Choroid plexus epithelial cell (primary cell): ENCODE data around the gene RYR2.

Experiments used
- DNase-seq: peaks from one replicate; pipeline ENCODE4 v3.0.0-alpha.2; 2010; ENCODE audit warnings: low read depth
- H3K4me3 ChIP-seq: 2 replicates; pipeline ENCODE4 v1.5.1; 2011; ENCODE audit warnings: low read depth, mild to moderate bottlenecking, control low read depth, low read length, moderate library complexity
- CTCF ChIP-seq: conservative IDR thresholded peaks from 2 replicates; pipeline ENCODE4 v1.5.1; 2011; ENCODE audit warnings: low read depth, mild to moderate bottlenecking, control low read depth, inconsistent platforms, low read length, moderate library complexity

Gene RYR2

GRCh38 chr1:237795558-237795957 lies 753.6 kb downstream of the RYR2 start:
- H3K4me3 ChIP-seq: no peak overlapping the region
- no peak for DNase-seq
- no peak for TF ChIP-seq CTCF

- TF ChIP-seq CTCF: peak; percentile 35
- no peak overlapping the region for H3K4me3 ChIP-seq
- DNase-seq: peak; percentile 50
Measured at GRCh38 chr1:237799762-237800474, 757.9 kb downstream of the RYR2 start.

- DNase-seq: no peak
- no peak for TF ChIP-seq CTCF
- no peak overlapping the region for H3K4me3 ChIP-seq
Measured at GRCh38 chr1:237804516-237804915, 762.5 kb downstream of the RYR2 start.

- no peak for DNase-seq
- TF ChIP-seq CTCF: no peak
- H3K4me3 ChIP-seq: no peak overlapping the region
Measured at GRCh38 chr1:237809099-237809498, 767.1 kb downstream of the RYR2 start.

- no peak for DNase-seq
- H3K4me3 ChIP-seq: no peak overlapping the region
- no peak for TF ChIP-seq CTCF
Measured at GRCh38 chr1:237811633-237812032, 769.6 kb downstream of the RYR2 start.

GRCh38 chr1:237812061-237812460 lies 770.1 kb downstream of the RYR2 start:
- TF ChIP-seq CTCF: no peak
- no peak overlapping the region for H3K4me3 ChIP-seq
- DNase-seq: no peak

GRCh38 chr1:237814319-237814924 lies 772.4 kb downstream of the RYR2 start:
- TF ChIP-seq CTCF: peak; percentile 30
- no peak overlapping the region for H3K4me3 ChIP-seq
- DNase-seq: peak; percentile 20
